Measurements from ENCODE around the gene ABLIM3. TPM values are rescaled to one million over a fixed set of nuclear protein-coding genes. Genes with fewer than 3 reads are reported as not detected.

The ABLIM3 gene
- total RNA-seq, 2 experiments from 2014 or later: not detected

DNA sequence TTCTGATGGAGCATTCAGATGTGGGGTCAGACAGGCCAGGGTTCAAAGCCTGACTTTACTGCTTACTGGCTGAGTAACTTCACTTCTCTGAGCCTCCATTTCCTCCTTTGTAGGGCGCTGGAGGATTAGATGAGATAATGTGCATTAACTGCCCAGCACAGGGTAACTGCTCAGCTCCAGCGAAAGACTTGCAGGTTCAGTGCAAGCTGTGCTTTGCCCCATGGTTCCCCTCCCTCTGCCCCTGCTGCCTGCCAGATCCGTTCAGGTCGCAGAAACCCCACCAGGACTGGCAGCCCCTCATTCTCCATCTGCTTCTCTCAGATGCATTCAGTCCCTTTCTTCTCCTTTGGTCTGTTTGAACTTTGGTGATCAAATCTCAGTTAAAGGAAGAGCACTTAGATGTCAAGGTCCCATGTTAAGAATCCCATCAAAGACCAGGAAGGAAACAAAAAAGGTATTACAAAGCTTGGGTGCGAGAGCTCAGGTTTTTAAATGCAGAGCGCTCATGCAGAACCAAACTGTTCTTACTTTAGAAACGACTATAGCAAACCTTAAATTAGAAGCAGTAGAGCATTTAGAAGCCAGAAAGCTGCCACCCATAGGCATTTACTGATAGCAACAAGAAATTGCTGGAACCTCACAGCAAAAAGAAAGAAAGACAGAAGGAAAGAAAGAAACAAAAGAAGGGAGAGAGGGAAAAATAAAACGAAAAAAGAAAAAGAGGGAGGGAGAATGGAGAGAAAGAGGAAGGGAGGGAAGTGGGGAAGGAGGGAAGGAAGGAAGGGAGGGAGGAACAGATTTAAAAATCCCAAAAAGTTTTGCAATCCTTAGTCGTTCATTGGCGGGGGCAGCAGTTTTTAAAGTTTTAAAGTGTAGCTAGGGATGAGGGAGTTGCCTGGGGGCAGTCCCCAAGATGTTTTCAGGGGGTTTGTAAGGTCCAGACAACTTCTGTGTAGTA, 153.9 kb downstream of the ABLIM3 start:
- ChIA-PET CTCF (no interaction called here), POLR2A (interaction anchor here (0.5 to 1.7 kb wide), 4 partner anchors 11 to 187 kb away, joined by 3 to 7 read pairs (median 5); partner anchors contain the start of gene PCYOX1L)
- Histone ChIP-seq H3K27me3 (ENCODE audit: control insufficient read depth in 1 of 2, insufficient read depth in 2 of 2, low read length in 2 of 2) (peaks cover 0 to 3% of the 10 kb centered on the region in 2 experiments), H3K4me1 (ENCODE audit: insufficient read depth, low read length) (peaks cover 44% of the 10 kb centered on the region), H3K4me3 (ENCODE audit: low read length) (no peak overlapping the region), H3K9me3 (ENCODE audit: control insufficient read depth in 1 of 2, insufficient read depth in 1 of 2, low read length in 2 of 2) (peaks cover 0 to 10% of the 10 kb centered on the region in 2 experiments), H3K36me3 (ENCODE audit: insufficient read depth, low read length) (no peaks in the 10 kb centered on the region), H3K27ac (ENCODE audit: low read depth in 1 of 2, low read length in 2 of 2) (no peak overlapping the region)
- no peaks in the 10 kb centered on the region for H3K9me3 Mint-ChIP-seq
- ATAC-seq (ENCODE audit: poor library complexity) (no peak), DNase-seq (peak in 1 of 14 experiments; percentile 20)
- peak overlapping the region; percentile 80 for H3K27ac Mint-ChIP-seq
- peaks cover 7% of the 10 kb centered on the region for H3K27me3 Mint-ChIP-seq
- TF ChIP-seq, protein P1, sequence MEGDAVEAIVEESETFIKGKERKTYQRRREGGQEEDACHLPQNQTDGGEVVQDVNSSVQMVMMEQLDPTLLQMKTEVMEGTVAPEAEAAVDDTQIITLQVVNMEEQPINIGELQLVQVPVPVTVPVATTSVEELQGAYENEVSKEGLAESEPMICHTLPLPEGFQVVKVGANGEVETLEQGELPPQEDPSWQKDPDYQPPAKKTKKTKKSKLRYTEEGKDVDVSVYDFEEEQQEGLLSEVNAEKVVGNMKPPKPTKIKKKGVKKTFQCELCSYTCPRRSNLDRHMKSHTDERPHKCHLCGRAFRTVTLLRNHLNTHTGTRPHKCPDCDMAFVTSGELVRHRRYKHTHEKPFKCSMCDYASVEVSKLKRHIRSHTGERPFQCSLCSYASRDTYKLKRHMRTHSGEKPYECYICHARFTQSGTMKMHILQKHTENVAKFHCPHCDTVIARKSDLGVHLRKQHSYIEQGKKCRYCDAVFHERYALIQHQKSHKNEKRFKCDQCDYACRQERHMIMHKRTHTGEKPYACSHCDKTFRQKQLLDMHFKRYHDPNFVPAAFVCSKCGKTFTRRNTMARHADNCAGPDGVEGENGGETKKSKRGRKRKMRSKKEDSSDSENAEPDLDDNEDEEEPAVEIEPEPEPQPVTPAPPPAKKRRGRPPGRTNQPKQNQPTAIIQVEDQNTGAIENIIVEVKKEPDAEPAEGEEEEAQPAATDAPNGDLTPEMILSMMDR (IDR thresholded peaks at IDR 0.05): no peak
- intact Hi-C loops (cut with DNase I, micrococcal nuclease): no loop called here
- peaks cover 61% of the 10 kb centered on the region for H3K4me1 Mint-ChIP-seq (ENCODE audit: low read depth)
- H3K36me3 Mint-ChIP-seq (ENCODE audit: low read depth): no peaks in the 10 kb centered on the region
- peak overlapping the region; percentile 76 for H3K4me3 Mint-ChIP-seq

DNA sequence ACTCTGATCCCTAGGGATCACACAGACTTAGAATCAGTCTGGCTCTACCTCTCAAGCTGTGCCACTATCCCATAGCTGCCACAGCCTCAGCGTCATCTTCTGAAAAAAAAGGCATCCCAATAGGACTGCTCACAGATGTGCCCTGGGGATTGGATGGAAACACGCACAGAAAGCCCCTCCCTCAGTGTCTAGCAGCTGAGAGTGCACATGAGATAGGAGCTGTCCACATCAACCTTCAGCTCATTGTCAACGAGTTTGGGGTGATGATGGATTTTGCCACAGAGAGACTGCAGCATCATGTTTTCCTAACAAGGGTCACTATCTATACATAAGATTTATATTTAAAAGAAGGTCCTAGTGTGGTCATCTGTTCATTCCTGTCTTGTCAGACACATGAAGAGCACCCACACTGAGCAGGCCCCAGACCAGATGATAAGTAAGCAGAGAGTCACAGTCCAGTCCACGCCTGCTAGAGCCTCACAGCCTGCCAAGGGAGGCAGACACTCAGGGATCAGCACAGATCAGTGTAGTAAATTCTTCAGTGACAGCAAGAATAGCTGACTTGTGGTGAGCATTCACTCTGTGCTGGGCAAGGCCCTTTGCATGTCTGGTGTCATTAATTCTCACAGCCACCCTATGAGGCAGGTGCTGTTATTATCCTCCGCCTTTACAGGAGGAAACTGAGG, 156.2 kb downstream of the ABLIM3 start:
- Histone ChIP-seq H3K27ac (ENCODE audit: low read depth in 1 of 2, low read length in 2 of 2) (no peak overlapping the region), H3K36me3 (ENCODE audit: insufficient read depth, low read length) (no peaks in the 10 kb centered on the region), H3K27me3 (ENCODE audit: control insufficient read depth in 1 of 2, insufficient read depth in 2 of 2, low read length in 2 of 2) (peaks cover 0 to 3% of the 10 kb centered on the region in 2 experiments), H3K9me3 (ENCODE audit: control insufficient read depth in 1 of 2, insufficient read depth in 1 of 2, low read length in 2 of 2) (peaks cover 0 to 10% of the 10 kb centered on the region in 2 experiments), H3K4me1 (ENCODE audit: insufficient read depth, low read length) (peaks cover 44% of the 10 kb centered on the region), H3K4me3 (ENCODE audit: low read length) (no peak overlapping the region)
- CTCF ChIA-PET: no interaction called here
- Mint-ChIP-seq H3K4me1 (ENCODE audit: low read depth) (peaks cover 65% of the 10 kb centered on the region), H3K27me3 (peaks cover 7% of the 10 kb centered on the region), H3K36me3 (ENCODE audit: low read depth) (no peaks in the 10 kb centered on the region), H3K9me3 (no peaks in the 10 kb centered on the region), H3K4me3 (no peak overlapping the region), H3K27ac (peak overlapping the region; percentile 89)
- TF ChIP-seq, protein P1 (IDR thresholded peaks at IDR 0.05): no peak
- POLR2A ChIA-PET: interaction anchor here (2.0 to 2.8 kb wide), 3 partner anchors 47 to 60 kb away, joined by 9 to 10 read pairs (median 9); partner anchors contain the start of genes GRPEL2 and PCYOX1L
- no peak for DNase-seq
- no peak for ATAC-seq (ENCODE audit: poor library complexity)
- intact Hi-C loops (cut with DNase I, micrococcal nuclease): no loop called here

DNA sequence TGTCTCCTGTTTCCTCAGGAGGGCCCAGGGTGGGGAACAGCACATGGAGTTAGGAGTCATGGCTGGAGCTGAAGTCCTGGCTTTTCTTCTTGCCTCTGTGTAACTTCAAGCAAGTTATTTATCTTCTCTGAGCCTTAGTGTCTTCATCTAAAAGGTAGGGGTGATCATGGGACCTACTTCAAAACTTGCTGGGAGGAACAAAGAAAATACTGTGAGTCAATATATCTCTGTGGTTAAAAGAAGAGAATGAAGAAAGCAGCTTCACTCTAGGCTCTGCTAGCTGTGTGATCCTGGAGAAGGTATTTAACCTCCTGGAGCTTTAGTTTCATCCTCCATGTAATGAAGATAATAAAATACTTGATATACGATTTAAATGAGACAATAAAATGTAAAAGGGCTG, 156.9 kb downstream of the ABLIM3 start:
- H3K9me3 Mint-ChIP-seq: no peaks in the 10 kb centered on the region
- H3K4me1 Mint-ChIP-seq (ENCODE audit: low read depth): peaks cover 65% of the 10 kb centered on the region
- H3K9me3 ChIP-seq (ENCODE audit: control insufficient read depth in 1 of 2, insufficient read depth in 1 of 2, low read length in 2 of 2): peaks cover 0 to 10% of the 10 kb centered on the region in 2 experiments
- H3K4me3 Mint-ChIP-seq: peak overlapping the region; percentile 21
- peaks cover 44% of the 10 kb centered on the region for H3K4me1 ChIP-seq (ENCODE audit: insufficient read depth, low read length)
- H3K27me3 Mint-ChIP-seq: peaks cover 7% of the 10 kb centered on the region
- peaks cover 0 to 3% of the 10 kb centered on the region in 2 experiments for H3K27me3 ChIP-seq (ENCODE audit: control insufficient read depth in 1 of 2, insufficient read depth in 2 of 2, low read length in 2 of 2)
- intact Hi-C loops (cut with DNase I, micrococcal nuclease): no loop called here
- H3K36me3 ChIP-seq (ENCODE audit: insufficient read depth, low read length): no peaks in the 10 kb centered on the region
- TF ChIP-seq, protein P1 (IDR thresholded peaks at IDR 0.05): no peak
- no peak overlapping the region for H3K4me3 ChIP-seq (ENCODE audit: low read length)
- no peak overlapping the region for H3K27ac ChIP-seq (ENCODE audit: low read depth in 1 of 2, low read length in 2 of 2)
- CTCF ChIA-PET: no interaction called here
- peak in 1 of 14 experiments; percentile 13 for DNase-seq
- H3K36me3 Mint-ChIP-seq (ENCODE audit: low read depth): no peaks in the 10 kb centered on the region
- POLR2A ChIA-PET: interaction anchor here (0.6 to 2.8 kb wide), 6 partner anchors 15 to 63 kb away, joined by 3 to 10 read pairs (median 7); partner anchors contain the start of genes GRPEL2 and PCYOX1L
- peak; percentile 85 for ATAC-seq (ENCODE audit: poor library complexity)
- H3K27ac Mint-ChIP-seq: peak overlapping the region; percentile 89

Measured in CD4-positive, alpha-beta T cell (primary cell).